Esophagus squamous epithelium (tissue), 5 donors: ENCODE results near the gene AMY1B. TPM values are rescaled to one million over a fixed set of nuclear protein-coding genes. Genes with fewer than 3 reads are reported as not detected.
"Not testable (repeated sequence)": the region's sequence is repeated elsewhere in the genome, so short reads cannot be mapped to it uniquely, and the experiment has no call there.

Experiments used
- DNase-seq: peaks from one replicate; lab custom pipeline; 2025; lab: John Stamatoyannopoulos, UW
- H3K27ac ChIP-seq, 4 donors: fragments of 200-600 bp; sonication (generic); one replicate each; pipeline ENCODE4 v1.5.1; 2016 to 2019; ENCODE audit warnings: mild to moderate bottlenecking in 1 of 4
- H3K27me3 ChIP-seq, 4 donors: fragments of 200-600 bp; sonication (generic); 1 replicate in 3 of 4; 2 replicates in 1 of 4; pipeline versions ENCODE4 v1.5.1 to v1.6.0; 2017 to 2021; ENCODE audit warnings: antibody characterized with exemption in 1 of 4
- H3K36me3 ChIP-seq, 3 donors: fragments of 200-600 bp; sonication (generic); one replicate each; pipeline ENCODE4 v1.5.1; 2016 to 2019
- H3K4me1 ChIP-seq, 3 donors: fragments of 200-600 bp; sonication (generic); one replicate each; pipeline ENCODE4 v1.5.1; 2017 to 2019
- H3K4me3 ChIP-seq, 4 donors: fragments of 200-600 bp; sonication (generic); 1 replicate in 3 of 4; 2 replicates in 1 of 4; pipeline ENCODE4 v1.5.1; 2016 to 2019; ENCODE audit warnings: mild to moderate bottlenecking in 2 of 4, moderate library complexity in 1 of 4
- H3K9me3 ChIP-seq, 3 donors: fragments of 200-600 bp; sonication (generic); one replicate each; pipeline ENCODE4 v1.5.1; 2016 to 2019
- whole genome bisulfite sequencing, 2 donors: methylation state at CpG; one replicate each; pipeline ENCODE4 v1.1.5; 2018; 5-methylcytosine and 5-hydroxymethylcytosine counted together
- intact Hi-C: fragments of 100-400 bp; cut with DNase I; formaldehyde crosslinking; loops from one replicate; pipeline ENCODE4 v1.15.0; 2022
- total RNA-seq, 4 donors: library from RNA; depleted of rRNA; stranded (reverse); fragments of >200 nt; gene quantifications; one replicate each; pipeline ENCODE4 v1.1.0, GENCODE V29; 2016
- donor health status: DM: yes; HTN: yes; CAD: no.

The AMY1B gene
- not detected for total RNA-seq

- H3K4me3 ChIP-seq, H3K36me3 ChIP-seq, H3K4me1 ChIP-seq, H3K9me3 ChIP-seq, H3K27ac ChIP-seq, H3K27me3 ChIP-seq, DNase-seq, intact Hi-C loops: not testable (repeated sequence)
- WGBS, 2 donors, result no CpG with 5 or more reads among the region's 5 CpGs
Measured at GRCh38 chr1:103696110-103696509, at the start of gene AMY1B. Gene AMY1B (minus strand): TSS chr1:103696210. CDS start chr1:103695639, 571 bp downstream.

GRCh38 chr1:103745040-103745439 is 49.0 kb upstream of the AMY1B start:
- intact Hi-C loops, result not testable (repeated sequence)
- WGBS, 2 donors, result no CpG with 5 or more reads among the region's 4 CpGs

GRCh38 chr1:103744449-103744848 is 48.4 kb upstream of the AMY1B start:
- DNase-seq, H3K36me3 ChIP-seq, H3K4me1 ChIP-seq, H3K4me3 ChIP-seq, H3K27me3 ChIP-seq, H3K27ac ChIP-seq, H3K9me3 ChIP-seq, intact Hi-C loops: not testable (repeated sequence)
- no CpG with 5 or more reads among the region's 4 CpGs for WGBS, 2 donors

More at GRCh38 chr1:103745040-103745439, 49.0 kb upstream of the AMY1B start:
- not testable (repeated sequence) for DNase-seq, H3K27ac ChIP-seq, H3K4me3 ChIP-seq, H3K36me3 ChIP-seq, H3K4me1 ChIP-seq, H3K27me3 ChIP-seq, H3K9me3 ChIP-seq

GRCh38 chr1:103738031-103738430 is 42.0 kb upstream of the AMY1B start:
- H3K36me3 ChIP-seq, intact Hi-C loops, H3K4me1 ChIP-seq, H3K27ac ChIP-seq, H3K9me3 ChIP-seq, H3K4me3 ChIP-seq, DNase-seq, H3K27me3 ChIP-seq: not testable (repeated sequence)
- no CpG with 5 or more reads among the region's 3 CpGs for WGBS, 2 donors

- intact Hi-C loops, DNase-seq: not testable (repeated sequence)
- WGBS, 2 donors, result no CpG with 5 or more reads among the region's 3 CpGs
Measured at GRCh38 chr1:103735334-103735733, 39.3 kb upstream of the AMY1B start.

GRCh38 chr1:103721473-103721872 is 25.5 kb upstream of the AMY1B start:
- H3K27me3 ChIP-seq, H3K36me3 ChIP-seq, intact Hi-C loops, DNase-seq, H3K9me3 ChIP-seq, H3K4me3 ChIP-seq, H3K4me1 ChIP-seq, H3K27ac ChIP-seq: not testable (repeated sequence)
- no CpG with 5 or more reads among the region's 2 CpGs for WGBS, 2 donors

More at GRCh38 chr1:103735334-103735733, 39.3 kb upstream of the AMY1B start:
- H3K4me3 ChIP-seq, H3K36me3 ChIP-seq, H3K9me3 ChIP-seq, H3K4me1 ChIP-seq, H3K27ac ChIP-seq, H3K27me3 ChIP-seq: not testable (repeated sequence)

- H3K27me3 ChIP-seq, H3K4me1 ChIP-seq, H3K27ac ChIP-seq, intact Hi-C loops, H3K36me3 ChIP-seq, H3K9me3 ChIP-seq, DNase-seq, H3K4me3 ChIP-seq: not testable (repeated sequence)
- WGBS, 2 donors, result 71 to 100% methylated on average over 2 to 6 of the region's 6 CpGs
Measured at GRCh38 chr1:103717404-103717803, 21.4 kb upstream of the AMY1B start.

- DNase-seq, H3K36me3 ChIP-seq, H3K9me3 ChIP-seq, H3K27ac ChIP-seq, H3K4me1 ChIP-seq, intact Hi-C loops, H3K27me3 ChIP-seq, H3K4me3 ChIP-seq: not testable (repeated sequence)
- WGBS, 2 donors, result no CpG with 5 or more reads among the region's 3 CpGs
Measured at GRCh38 chr1:103710381-103710780, 14.4 kb upstream of the AMY1B start.

GRCh38 chr1:103707670-103708069 is 11.7 kb upstream of the AMY1B start:
- H3K9me3 ChIP-seq, H3K36me3 ChIP-seq, DNase-seq, H3K4me1 ChIP-seq, H3K27me3 ChIP-seq, H3K27ac ChIP-seq, H3K4me3 ChIP-seq, intact Hi-C loops: not testable (repeated sequence)
- WGBS, 2 donors, result no CpG with 5 or more reads among the region's 3 CpGs

GRCh38 chr1:103701256-103701655 is 5.2 kb upstream of the AMY1B start:
- H3K27ac ChIP-seq, DNase-seq, H3K9me3 ChIP-seq, H3K4me1 ChIP-seq, intact Hi-C loops, H3K27me3 ChIP-seq, H3K4me3 ChIP-seq, H3K36me3 ChIP-seq: not testable (repeated sequence)
- WGBS, 2 donors, result no CpG with 5 or more reads among the region's 4 CpGs

GRCh38 chr1:103700669-103701068 is 4.7 kb upstream of the AMY1B start:
- H3K27ac ChIP-seq, H3K4me1 ChIP-seq, intact Hi-C loops, DNase-seq, H3K27me3 ChIP-seq, H3K36me3 ChIP-seq, H3K4me3 ChIP-seq, H3K9me3 ChIP-seq: not testable (repeated sequence)
- WGBS, 2 donors, result no CpG with 5 or more reads among the region's 4 CpGs

GRCh38 chr1:103697430-103697829 is 1.4 kb upstream of the AMY1B start:
- intact Hi-C loops, DNase-seq, H3K4me3 ChIP-seq, H3K9me3 ChIP-seq, H3K4me1 ChIP-seq, H3K27ac ChIP-seq, H3K36me3 ChIP-seq, H3K27me3 ChIP-seq: not testable (repeated sequence)
- WGBS, 2 donors, result no CpG with 5 or more reads among the region's 6 CpGs

- H3K9me3 ChIP-seq, H3K27me3 ChIP-seq, H3K4me1 ChIP-seq, H3K27ac ChIP-seq, H3K36me3 ChIP-seq, H3K4me3 ChIP-seq, DNase-seq, intact Hi-C loops: not testable (repeated sequence)
- whole genome bisulfite sequencing, 2 donors, result no CpG with 5 or more reads among the region's 3 CpGs
Measured at GRCh38 chr1:103676335-103676734, 19.7 kb downstream of the AMY1B start.

- intact Hi-C loops, H3K9me3 ChIP-seq, H3K4me3 ChIP-seq, H3K27ac ChIP-seq, H3K27me3 ChIP-seq, H3K4me1 ChIP-seq, DNase-seq, H3K36me3 ChIP-seq: not testable (repeated sequence)
- no CpG with 5 or more reads among the region's 5 CpGs for WGBS, 2 donors
Measured at GRCh38 chr1:103655460-103655859, 40.5 kb downstream of the AMY1B start, which contains the start of gene AMY1A. Gene AMY1A (plus strand): TSS chr1:103655760. CDS start chr1:103656331, 571 bp downstream.
